ENCODE data around the gene PTPRM. TPM values are rescaled to one million over a fixed set of nuclear protein-coding genes. Genes with fewer than 3 reads are reported as not detected.

PTPRM gene
- polyA plus RNA-seq, 2 of the 4 experiments (the other 2 are of a cell fraction) = 44.5 to 199 TPM

GRCh38 chr18:8279781-8280330 is 712.7 kb downstream of the PTPRM start:
- ChIA-PET POLR2A (no interaction called here), CTCF (no interaction called here)
- H3K9me3 ChIP-seq = no peaks in the 10 kb centered on the region
- no peak overlapping the region for H3K4me3 ChIP-seq
- no peaks in the 10 kb centered on the region for H3K4me1 ChIP-seq
- FAIRE-seq = no peak
- H3K4me2 ChIP-seq = no peak overlapping the region
- ATAC-seq = no peak
- no peak overlapping the region for H3K27ac ChIP-seq
- TF ChIP-seq RAD21 (conservative IDR thresholded peaks at IDR 0.05 in 1 of 2, IDR thresholded peaks at IDR 0.05 in 1 of 2) (no peak), EHF (CRISPR knock-in tag; IDR thresholded peaks at IDR 0.05) (no peak), EP300 (IDR thresholded peaks at IDR 0.05) (no peak), MAZ (IDR thresholded peaks at IDR 0.05; ENCODE audit: borderline replicate concordance, low read depth, low read length) (no peak), TFCP2L1 (CRISPR knock-in tag; IDR thresholded peaks at IDR 0.05) (no peak), USF2 (IDR thresholded peaks at IDR 0.05) (no peak), GATA3 (IDR thresholded peaks at IDR 0.05; ENCODE audit: borderline replicate concordance) (no peak), PBX3 (IDR thresholded peaks at IDR 0.05) (no peak), RARB (CRISPR knock-in tag; IDR thresholded peaks at IDR 0.05) (no peak), CHD2 (IDR thresholded peaks at IDR 0.05; ENCODE audit: low read length, partially characterized antibody) (no peak), ZC3H11A (IDR thresholded peaks at IDR 0.05) (no peak), SREBF2 (IDR thresholded peaks at IDR 0.05) (no peak), MAX (IDR thresholded peaks at IDR 0.05) (no peak), HOXB13 (CRISPR knock-in tag; IDR thresholded peaks at IDR 0.05; ENCODE audit: low read depth) (no peak), SMC3 (IDR thresholded peaks at IDR 0.05) (no peak), KDM5A (IDR thresholded peaks at IDR 0.05) (no peak), REST (IDR thresholded peaks at IDR 0.05) (no peak), FOXS1 (CRISPR knock-in tag; IDR thresholded peaks at IDR 0.05) (no peak), HDAC2 (IDR thresholded peaks at IDR 0.05) (no peak), HOXA7 (CRISPR knock-in tag; IDR thresholded peaks at IDR 0.05) (no peak)
- DNase-seq (ENCODE audit: low read depth in 1 of 2, low spot score in 1 of 2) = no peak
- WGBS (ENCODE audit: missing lambda C conversion rate) = 95% methylated on average over 7 of the region's 7 CpGs

- H3K4me2 ChIP-seq = no peak overlapping the region
- ATAC-seq = no peak
- H3K9me3 ChIP-seq = no peaks in the 10 kb centered on the region
- ChIA-PET CTCF (interaction anchor here (1.1 to 1.6 kb wide), 3 partner anchors 8 to 49 kb away, joined by 3 to 4 read pairs (median 3); no protein-coding TSS in a partner anchor), POLR2A (no interaction called here)
- H3K4me3 ChIP-seq = no peak overlapping the region
- no peak for DNase-seq (ENCODE audit: low read depth in 1 of 2, low spot score in 1 of 2)
- TF ChIP-seq ELK1 (IDR thresholded peaks at IDR 0.05; ENCODE audit: low read depth, low read length) (no peak), EP300 (IDR thresholded peaks at IDR 0.05) (no peak), RFX5 (IDR thresholded peaks at IDR 0.05) (no peak), HDAC2 (IDR thresholded peaks at IDR 0.05) (no peak), EHF (CRISPR knock-in tag; IDR thresholded peaks at IDR 0.05) (no peak), HOXA7 (CRISPR knock-in tag; IDR thresholded peaks at IDR 0.05) (no peak), REST (IDR thresholded peaks at IDR 0.05) (no peak), KDM5A (IDR thresholded peaks at IDR 0.05) (no peak), RCOR1 (IDR thresholded peaks at IDR 0.05; ENCODE audit: low read depth, low read length) (no peak)
- no peaks in the 10 kb centered on the region for H3K4me1 ChIP-seq
- 54% methylated on average over 3 of the region's 3 CpGs for WGBS (ENCODE audit: missing lambda C conversion rate)
- H3K27ac ChIP-seq = no peak overlapping the region
- no peak for FAIRE-seq
These were observed 716.9 kb downstream of the PTPRM start for GRCh38 chr18:8283891-8284585.
